Right atrium auricular region (tissue), 2 donors: ENCODE measurements around the gene MFAP4. TPM values are rescaled to one million over a fixed set of nuclear protein-coding genes. Genes with fewer than 3 reads are reported as not detected.

Source experiments
- DNase-seq: peaks from one replicate; pipeline ENCODE4 v3.0.0-alpha.2; 2019; ENCODE audit warnings: low spot score
- H3K27ac ChIP-seq, 2 donors: fragments of 200-600 bp; sonication (generic); 1 replicate in 1 of 2; 2 replicates in 1 of 2; pipeline ENCODE4 v1.5.1; 2016 to 2019
- H3K27me3 ChIP-seq, 2 donors: fragments of 200-600 bp; sonication (generic); one replicate each; pipeline versions ENCODE4 v1.5.1 to v1.6.0; 2017 to 2019
- H3K36me3 ChIP-seq: fragments of 200-600 bp; sonication (generic); one replicate; pipeline ENCODE4 v1.5.1; 2016
- H3K4me1 ChIP-seq, 2 donors: fragments of 200-600 bp; sonication (generic); one replicate each; pipeline versions ENCODE4 v1.5.1 to v1.6.0; 2017 to 2019
- H3K4me3 ChIP-seq, 2 donors: fragments of 200-600 bp; sonication (generic); 1 replicate in 1 of 2; 2 replicates in 1 of 2; pipeline ENCODE4 v1.5.1; 2017 to 2019; ENCODE audit warnings: mild to moderate bottlenecking in 1 of 2, moderate library complexity in 1 of 2
- H3K9me3 ChIP-seq, 2 donors: fragments of 200-600 bp; sonication (generic); one replicate each; pipeline ENCODE4 v1.5.1; 2019
- total RNA-seq, 2 donors: library from RNA; depleted of rRNA; stranded (reverse); fragments of >200 nt; gene quantifications; one replicate each; pipeline ENCODE4 v1.1.0, GENCODE V29; 2016
- TF ChIP-seq, protein P1 (sequence below), 2 donors: fragments of 200-600 bp; sonication (generic); IDR thresholded peaks; one replicate each; pipeline ENCODE4 v1.5.1; 2019; ENCODE audit warnings: antibody characterized with exemption in 2 of 2

The MFAP4 gene
- total RNA-seq, 2 donors from 2014 or later: 78.5 to 104 TPM

GRCh38 chr17:19343256-19343630 is 43.7 kb downstream of the MFAP4 start:
- H3K27ac ChIP-seq: peak overlapping the region in 1 of 2 donors; percentile 56
- H3K9me3 ChIP-seq: no peaks in the 10 kb centered on the region
- H3K27me3 ChIP-seq: no peaks in the 10 kb centered on the region
- no peak overlapping the region for H3K4me3 ChIP-seq
- H3K4me1 ChIP-seq: peaks cover 0 to 72% of the 10 kb centered on the region in 2 donors
- TF ChIP-seq, protein P1, sequence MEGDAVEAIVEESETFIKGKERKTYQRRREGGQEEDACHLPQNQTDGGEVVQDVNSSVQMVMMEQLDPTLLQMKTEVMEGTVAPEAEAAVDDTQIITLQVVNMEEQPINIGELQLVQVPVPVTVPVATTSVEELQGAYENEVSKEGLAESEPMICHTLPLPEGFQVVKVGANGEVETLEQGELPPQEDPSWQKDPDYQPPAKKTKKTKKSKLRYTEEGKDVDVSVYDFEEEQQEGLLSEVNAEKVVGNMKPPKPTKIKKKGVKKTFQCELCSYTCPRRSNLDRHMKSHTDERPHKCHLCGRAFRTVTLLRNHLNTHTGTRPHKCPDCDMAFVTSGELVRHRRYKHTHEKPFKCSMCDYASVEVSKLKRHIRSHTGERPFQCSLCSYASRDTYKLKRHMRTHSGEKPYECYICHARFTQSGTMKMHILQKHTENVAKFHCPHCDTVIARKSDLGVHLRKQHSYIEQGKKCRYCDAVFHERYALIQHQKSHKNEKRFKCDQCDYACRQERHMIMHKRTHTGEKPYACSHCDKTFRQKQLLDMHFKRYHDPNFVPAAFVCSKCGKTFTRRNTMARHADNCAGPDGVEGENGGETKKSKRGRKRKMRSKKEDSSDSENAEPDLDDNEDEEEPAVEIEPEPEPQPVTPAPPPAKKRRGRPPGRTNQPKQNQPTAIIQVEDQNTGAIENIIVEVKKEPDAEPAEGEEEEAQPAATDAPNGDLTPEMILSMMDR (IDR thresholded peaks at IDR 0.05): no peak
- DNase-seq: no peak
- H3K36me3 ChIP-seq: no peaks in the 10 kb centered on the region

DNA sequence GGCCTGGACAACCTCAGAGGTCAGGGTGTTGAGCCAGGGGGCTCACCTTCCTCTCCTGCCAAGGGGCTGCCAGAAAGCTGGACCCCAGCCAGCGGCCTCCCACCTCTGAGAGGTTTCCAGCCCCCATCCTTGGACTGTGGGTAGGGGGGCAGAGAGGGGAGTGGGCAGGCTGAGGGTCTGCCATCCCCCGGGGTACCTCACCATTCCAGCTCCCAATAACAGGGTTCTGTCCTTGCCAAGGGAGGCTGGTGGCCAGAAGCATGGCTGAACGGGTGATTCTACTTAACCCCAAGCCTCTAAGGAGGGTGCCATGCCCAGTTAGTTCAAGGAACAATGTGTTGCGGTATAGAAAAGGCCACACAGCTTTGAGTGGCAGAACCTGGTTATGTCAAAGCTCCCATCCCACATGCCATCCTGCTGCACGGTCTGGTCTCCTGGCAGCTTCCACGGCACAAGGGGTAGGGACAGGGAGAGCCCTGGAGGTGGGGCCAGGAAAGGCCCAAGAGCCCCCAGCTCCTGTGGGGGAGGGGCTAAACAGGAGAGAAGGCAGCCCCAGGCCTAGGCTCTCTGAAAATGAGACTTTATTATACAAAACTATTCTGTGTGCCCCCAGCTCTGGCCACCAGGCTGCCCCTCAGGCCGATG is 44.3 kb downstream of the MFAP4 start:
- no peak for DNase-seq
- TF ChIP-seq, protein P1 (IDR thresholded peaks at IDR 0.05): no peak
- Histone ChIP-seq H3K9me3 (no peaks in the 10 kb centered on the region), H3K4me3 (no peak overlapping the region), H3K27me3 (no peaks in the 10 kb centered on the region), H3K36me3 (no peaks in the 10 kb centered on the region), H3K4me1 (peaks cover 0 to 73% of the 10 kb centered on the region in 2 donors), H3K27ac (peak overlapping the region; percentile 23 to 56)

DNA sequence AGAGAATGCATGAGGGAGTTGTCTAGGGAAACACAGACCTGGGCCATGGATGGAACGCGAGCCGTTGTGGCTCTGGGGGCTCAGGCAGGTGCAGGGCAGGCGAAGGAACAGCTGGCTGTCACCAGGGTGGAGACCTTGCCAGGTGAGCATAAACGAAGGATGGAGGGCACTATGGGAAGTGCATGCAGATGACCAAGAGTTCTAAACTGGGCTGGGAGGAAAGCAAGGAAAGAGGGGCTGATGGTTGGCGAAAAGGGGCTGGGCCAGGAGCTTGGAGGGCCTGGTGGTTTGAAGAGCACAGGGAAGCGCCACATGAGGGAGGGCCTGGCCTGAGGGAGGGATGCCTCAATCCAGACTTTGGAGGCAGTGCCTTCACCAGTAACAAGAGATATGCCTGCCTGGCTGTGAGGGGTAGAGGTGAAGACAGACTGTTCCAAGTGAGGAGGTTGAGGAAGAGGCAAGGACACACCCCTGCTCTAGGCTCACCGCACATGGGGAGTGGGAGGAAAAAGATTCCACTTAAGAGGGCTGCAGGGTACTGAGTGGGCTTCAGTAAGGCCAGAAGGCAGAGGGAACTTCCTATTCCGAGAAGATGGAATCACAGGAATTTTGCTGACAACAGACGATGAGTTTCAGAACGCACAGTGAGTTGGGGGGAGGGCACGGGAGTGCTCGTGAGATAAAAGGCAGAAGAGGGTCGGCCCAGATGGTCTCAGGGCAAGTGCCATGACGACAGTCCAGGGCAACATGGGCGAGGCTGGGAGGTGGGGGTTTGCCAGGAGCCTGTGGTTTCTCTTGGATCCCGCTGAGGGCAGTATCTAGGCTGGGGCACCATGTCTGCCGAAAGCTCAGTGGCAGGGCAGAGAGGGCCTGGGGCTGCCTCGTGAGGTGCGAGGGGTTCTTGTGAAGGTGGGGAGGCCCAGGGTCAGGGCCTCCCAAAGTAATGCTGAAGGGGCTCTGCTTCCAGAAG is 45.1 kb downstream of the MFAP4 start:
- Histone ChIP-seq H3K4me1 (peaks cover 0 to 73% of the 10 kb centered on the region in 2 donors), H3K27ac (peak overlapping the region; percentile 23 to 56), H3K27me3 (no peaks in the 10 kb centered on the region), H3K9me3 (no peaks in the 10 kb centered on the region), H3K4me3 (no peak overlapping the region), H3K36me3 (no peaks in the 10 kb centered on the region)
- no peak for DNase-seq
- TF ChIP-seq, protein P1 (IDR thresholded peaks at IDR 0.05): no peak

GRCh38 chr17:19341211-19341631 is 45.8 kb downstream of the MFAP4 start:
- no peak overlapping the region for H3K4me3 ChIP-seq
- H3K36me3 ChIP-seq: no peaks in the 10 kb centered on the region
- H3K27ac ChIP-seq: no peak overlapping the region
- no peak for DNase-seq
- H3K27me3 ChIP-seq: no peaks in the 10 kb centered on the region
- H3K4me1 ChIP-seq: peaks cover 0 to 73% of the 10 kb centered on the region in 2 donors
- no peaks in the 10 kb centered on the region for H3K9me3 ChIP-seq
- TF ChIP-seq, protein P1 (IDR thresholded peaks at IDR 0.05): no peak

GRCh38 chr17:19339341-19339815 is 47.6 kb downstream of the MFAP4 start:
- Histone ChIP-seq H3K27ac (no peak overlapping the region), H3K27me3 (no peaks in the 10 kb centered on the region), H3K9me3 (no peaks in the 10 kb centered on the region), H3K36me3 (peaks cover 2% of the 10 kb centered on the region), H3K4me1 (peaks cover 0 to 60% of the 10 kb centered on the region in 2 donors), H3K4me3 (no peak overlapping the region)
- TF ChIP-seq, protein P1 (IDR thresholded peaks at IDR 0.05): no peak
- DNase-seq: no peak
